HepG2 (cell line): ENCODE measurements around the gene EXOC5. TPM values are rescaled to one million over a fixed set of nuclear protein-coding genes. Genes with fewer than 3 reads are reported as not detected.

Experiments used
- ATM ChIP-seq: fragments of 450-650 bp; IDR thresholded peaks from 2 replicates; pipeline ENCODE4 v1.7.1; 2017; ENCODE audit warnings: mild to moderate bottlenecking, borderline replicate concordance
- BCL3 ChIP-seq: sonication (generic); formaldehyde crosslinking; IDR thresholded peaks from 2 replicates; pipeline ENCODE4 v1.5.1; 2020; ENCODE audit warnings: mild to moderate bottlenecking, missing genetic modification reagents, moderate library complexity
- CBX1 ChIP-seq: IDR thresholded peaks from one replicate; pipeline ENCODE4 v1.6.1; 2016; ENCODE audit warnings: antibody characterized with exemption, low read depth
- FOXK2 ChIP-seq: fragments of 450-650 bp; IDR thresholded peaks from 2 replicates; pipeline ENCODE4 v1.6.1; 2016
- FOXP4 ChIP-seq: sonication (generic); formaldehyde crosslinking; IDR thresholded peaks from 2 replicates; pipeline ENCODE4 v1.4.0; 2020; ENCODE audit warnings: missing genetic modification reagents
- GABPA ChIP-seq, 2 experiments: IDR thresholded peaks; 2 replicates each; pipeline ENCODE4 v1.6.1; 2011 to 2016; ENCODE audit warnings: low read depth in 2 of 2, low read length in 1 of 2, missing biosample characterization in 1 of 2, missing genetic modification characterization in 1 of 2
- GPN1 ChIP-seq: sonication (generic); formaldehyde crosslinking; IDR thresholded peaks from 2 replicates; pipeline ENCODE4 v1.5.1; 2020; ENCODE audit warnings: missing genetic modification reagents, borderline replicate concordance
- GTF3A ChIP-seq: sonication (generic); formaldehyde crosslinking; conservative IDR thresholded peaks from 2 replicates; pipeline ENCODE4 v1.4.0; 2020; ENCODE audit warnings: mild to moderate bottlenecking, missing genetic modification reagents
- JDP2 ChIP-seq: sonication (generic); formaldehyde crosslinking; IDR thresholded peaks from 2 replicates; pipeline ENCODE4 v1.8.1; 2022; ENCODE audit warnings: missing genetic modification reagents, borderline replicate concordance
- KDM1A ChIP-seq: IDR thresholded peaks from 2 replicates; pipeline ENCODE4 v1.6.1; 2016; ENCODE audit warnings: missing compliant biosample characterization
- MIER2 ChIP-seq: IDR thresholded peaks from 2 replicates; pipeline ENCODE4 v1.6.1; 2016; ENCODE audit warnings: missing biosample characterization, missing genetic modification reagents
- MLLT10 ChIP-seq: sonication (generic); formaldehyde crosslinking; IDR thresholded peaks from 2 replicates; pipeline ENCODE4 v1.4.0; 2020; ENCODE audit warnings: missing genetic modification reagents
- NCOA5 ChIP-seq: sonication (generic); formaldehyde crosslinking; IDR thresholded peaks from 2 replicates; pipeline ENCODE4 v1.4.0; 2020; ENCODE audit warnings: missing genetic modification reagents
- SAP130 ChIP-seq: IDR thresholded peaks from 2 replicates; pipeline ENCODE4 v1.6.1; 2016; ENCODE audit warnings: low read depth
- THAP7 ChIP-seq: sonication (generic); formaldehyde crosslinking; IDR thresholded peaks from 2 replicates; pipeline ENCODE4 v1.8.1; 2023; ENCODE audit warnings: mild to moderate bottlenecking, missing genetic modification reagents
- ZBTB37 ChIP-seq: sonication (generic); formaldehyde crosslinking; IDR thresholded peaks from 2 replicates; pipeline ENCODE4 v1.4.0; 2020; ENCODE audit warnings: mild to moderate bottlenecking, missing genetic modification reagents
- ZKSCAN5 ChIP-seq: sonication (generic); formaldehyde crosslinking; IDR thresholded peaks from 2 replicates; pipeline ENCODE4 v1.5.1; 2020; ENCODE audit warnings: mild to moderate bottlenecking, missing genetic modification reagents
- ZNF101 ChIP-seq: sonication (generic); formaldehyde crosslinking; IDR thresholded peaks from 2 replicates; pipeline ENCODE4 v1.4.0; 2020; ENCODE audit warnings: mild to moderate bottlenecking, low read depth, missing genetic modification reagents, borderline replicate concordance
- ZNF234 ChIP-seq: sonication (generic); formaldehyde crosslinking; conservative IDR thresholded peaks from 2 replicates; pipeline ENCODE4 v1.5.1; 2020; ENCODE audit warnings: mild to moderate bottlenecking, missing genetic modification reagents
- ZNF251 ChIP-seq: sonication (generic); formaldehyde crosslinking; IDR thresholded peaks from 2 replicates; pipeline ENCODE4 v1.9.0; 2021; ENCODE audit warnings: mild to moderate bottlenecking, missing genetic modification reagents
- ZNF260 ChIP-seq: sonication (generic); formaldehyde crosslinking; IDR thresholded peaks from 2 replicates; pipeline ENCODE4 v1.4.0; 2020; ENCODE audit warnings: missing genetic modification reagents, low read depth, mild to moderate bottlenecking, borderline replicate concordance
- ZNF3 ChIP-seq: IDR thresholded peaks from 2 replicates; pipeline ENCODE4 v1.7.0; 2017; ENCODE audit warnings: inconsistent platforms
- ZNF446 ChIP-seq: sonication (generic); formaldehyde crosslinking; IDR thresholded peaks from 2 replicates; pipeline ENCODE4 v1.5.0; 2020; ENCODE audit warnings: mild to moderate bottlenecking, missing genetic modification reagents
- polyA plus RNA-seq, 8 experiments: library from polyadenylated mRNA; depleted of rRNA in 3 of 8; stranded (reverse) in 7 of 8; unstranded in 1 of 8; fragments of >200 nt; fragmentation: Illumina TruSeq in 4 of 8; extraction: Trizol in 4 of 8; gene quantifications; 2 replicates each; pipeline versions ENCODE4 v1.2.1 to v1.2.3, GENCODE V29; 2011 to 2016; ENCODE audit warnings: low read depth in 4 of 8, missing spikeins in 1 of 8, mixed read lengths in 1 of 8; ENCODE audit not compliant: insufficient read depth in 1 of 8
- total RNA-seq, 5 experiments: library from RNA; depleted of rRNA; stranded (reverse); fragments of >200 nt; fragmentation: Illumina TruSeq; extraction: Trizol; gene quantifications; 2 replicates each; pipeline ENCODE4 v1.2.3, GENCODE V29; 2016; ENCODE audit warnings: low read depth in 1 of 5
- TF ChIP-seq, protein P1 (sequence below): sonication (generic); formaldehyde crosslinking; conservative IDR thresholded peaks from 2 replicates; pipeline ENCODE4 v1.5.0; 2020; ENCODE audit warnings: missing genetic modification reagents

The EXOC5 gene
- total and polyA plus RNA-seq, 2 of the 13 experiments (the other 11 are each of a cell fraction or from before 2014, with no cell fraction given): 15.1 to 43.8 TPM

DNA sequence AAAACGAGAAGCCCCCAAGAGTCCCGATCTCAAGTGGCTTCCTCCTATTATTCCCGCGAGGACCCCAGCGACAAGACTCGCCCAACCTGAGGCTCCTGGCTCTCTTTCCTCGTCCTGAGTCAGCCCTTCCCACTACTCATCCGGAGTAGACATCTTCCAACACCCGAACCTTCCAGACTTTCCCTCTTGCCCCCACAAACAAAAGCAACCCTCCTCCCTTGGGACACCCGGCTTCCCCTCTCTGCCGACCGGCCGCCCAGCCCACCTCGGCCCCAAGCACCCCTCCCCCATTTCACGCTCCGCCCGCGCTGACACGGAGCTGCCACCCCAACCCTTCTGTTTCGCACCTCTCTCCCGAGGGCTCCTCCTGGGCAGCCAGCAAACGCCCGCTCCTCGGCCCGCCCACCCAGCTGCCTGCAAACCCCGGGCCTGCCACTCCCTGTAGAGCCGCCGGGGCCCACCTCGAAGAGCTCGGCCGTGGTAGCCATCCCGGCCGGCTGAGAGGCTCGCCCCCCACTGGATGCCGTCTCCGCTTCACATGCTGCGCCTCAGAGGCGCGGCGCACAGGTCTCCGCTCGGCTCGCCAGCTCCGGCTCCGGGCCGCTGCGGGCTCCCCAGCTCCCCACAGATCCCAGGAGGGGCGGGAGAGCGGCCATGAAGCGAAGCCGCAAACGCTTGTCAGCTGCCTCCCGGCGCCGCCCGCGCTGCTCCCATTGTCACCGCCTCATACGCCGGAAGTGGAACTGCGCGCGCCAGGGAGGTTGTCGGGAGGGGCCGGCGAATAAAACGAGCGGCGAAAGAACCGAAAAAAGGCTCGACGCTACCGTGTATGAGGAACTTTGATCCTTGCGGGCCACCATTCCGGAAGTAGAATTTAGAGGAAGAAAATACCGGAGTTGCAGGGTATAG lies at the start of gene EXOC5, which contains the start of gene AP5M1 (continued):
- no peak for TF ChIP-seq NCOA5 (CRISPR knock-in tag)
- TF ChIP-seq MLLT10 (CRISPR knock-in tag): no peak
- no peak for TF ChIP-seq ZNF101
- no peak for TF ChIP-seq CBX1
- no peak for TF ChIP-seq ZNF251 (CRISPR knock-in tag)
- peak; percentile 62; the same call in 1 of the 2 replicates for TF ChIP-seq JDP2 (CRISPR knock-in tag)
- no peak for TF ChIP-seq ATM
- TF ChIP-seq ZNF260 (CRISPR knock-in tag): no peak
- TF ChIP-seq GTF3A (CRISPR knock-in tag): no peak
- peak; percentile 95 for TF ChIP-seq SAP130 (CRISPR knock-in tag)
- TF ChIP-seq ZNF3 (CRISPR knock-in tag): no peak
- no peak for TF ChIP-seq ZBTB37 (CRISPR knock-in tag)
- TF ChIP-seq THAP7 (CRISPR knock-in tag): peak; percentile 72; the same call in 1 of the 2 replicates
- TF ChIP-seq BCL3: peak; percentile 78; the same call in 1 of the 2 replicates
- TF ChIP-seq, protein P1, sequence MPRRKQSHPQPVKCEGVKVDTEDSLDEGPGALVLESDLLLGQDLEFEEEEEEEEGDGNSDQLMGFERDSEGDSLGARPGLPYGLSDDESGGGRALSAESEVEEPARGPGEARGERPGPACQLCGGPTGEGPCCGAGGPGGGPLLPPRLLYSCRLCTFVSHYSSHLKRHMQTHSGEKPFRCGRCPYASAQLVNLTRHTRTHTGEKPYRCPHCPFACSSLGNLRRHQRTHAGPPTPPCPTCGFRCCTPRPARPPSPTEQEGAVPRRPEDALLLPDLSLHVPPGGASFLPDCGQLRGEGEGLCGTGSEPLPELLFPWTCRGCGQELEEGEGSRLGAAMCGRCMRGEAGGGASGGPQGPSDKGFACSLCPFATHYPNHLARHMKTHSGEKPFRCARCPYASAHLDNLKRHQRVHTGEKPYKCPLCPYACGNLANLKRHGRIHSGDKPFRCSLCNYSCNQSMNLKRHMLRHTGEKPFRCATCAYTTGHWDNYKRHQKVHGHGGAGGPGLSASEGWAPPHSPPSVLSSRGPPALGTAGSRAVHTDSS (CRISPR knock-in tag): no peak
- TF ChIP-seq ZNF446 (CRISPR knock-in tag): 0 out of 2 replicates have a peak, but pooled peaks have one; percentile 39
- no peak for TF ChIP-seq MIER2 (CRISPR knock-in tag)
- TF ChIP-seq FOXK2: no peak
- TF ChIP-seq ZNF234 (CRISPR knock-in tag): no peak
- peak; percentile 52; the same call in 1 of the 2 replicates for TF ChIP-seq FOXP4
- peak; percentile 65 for TF ChIP-seq GABPA (IDR thresholded peaks at IDR 0.05; ENCODE audit: low read depth, low read length)
- TF ChIP-seq GABPA (CRISPR knock-in tag; IDR thresholded peaks at IDR 0.05; ENCODE audit: low read depth): peak; percentile 93
- no peak for TF ChIP-seq GPN1
- no peak for TF ChIP-seq ZKSCAN5 (CRISPR knock-in tag)
- TF ChIP-seq KDM1A (CRISPR knock-in tag): no peak
